Activated CD4-positive, alpha-beta memory T cell treated with anti-CD3 and anti-CD28 coated beads for 36 hours (primary cell): ENCODE measurements around the gene MFSD6L. TPM values are rescaled to one million over a fixed set of nuclear protein-coding genes. Genes with fewer than 3 reads are reported as not detected.
"Not testable (repeated sequence)": the region's sequence is repeated elsewhere in the genome, so short reads cannot be mapped to it uniquely, and the experiment has no call there.

Experiments
- CTCF ChIA-PET: fragments of 350-600 bp; sonication (Branson Sonifier 250); formaldehyde crosslinking; loops from one replicate; lab custom pipeline; 2021; ENCODE audit warnings: antibody characterized with exemption, inconsistent platforms; lab: Charles Lee
- POLR2A ChIA-PET: fragments of 350-600 bp; sonication (Branson Sonifier 250); formaldehyde crosslinking; loops from one replicate; lab custom pipeline; 2021; ENCODE audit warnings: antibody characterized with exemption; lab: Charles Lee
- DNase-seq: peaks from one replicate; pipeline ENCODE4 v3.0.0-alpha.2; 2020
- H3K27ac Mint-ChIP-seq: one replicate; pipeline ENCODE4 v1.8.0; 2021; ENCODE audit warnings: mixed read lengths
- H3K27me3 Mint-ChIP-seq: one replicate; pipeline ENCODE4 v1.8.0; 2021; ENCODE audit warnings: mixed read lengths
- H3K36me3 Mint-ChIP-seq: one replicate; pipeline ENCODE4 v1.8.0; 2021; ENCODE audit warnings: mixed read lengths
- H3K4me1 Mint-ChIP-seq: one replicate; pipeline ENCODE4 v1.8.0; 2021; ENCODE audit warnings: low read depth, mixed read lengths
- H3K4me3 Mint-ChIP-seq: one replicate; pipeline ENCODE4 v1.8.0; 2021; ENCODE audit warnings: mild to moderate bottlenecking, mixed read lengths
- H3K9me3 Mint-ChIP-seq: one replicate; pipeline ENCODE4 v1.8.0; 2021; ENCODE audit warnings: mixed read lengths
- intact Hi-C: fragments of 100-400 bp; cut with micrococcal nuclease; formaldehyde crosslinking; loops from one replicate; pipeline ENCODE4 v1.15.1; 2023
- total RNA-seq, 2 experiments: library from RNA; stranded (reverse); gene quantifications; one replicate each; pipeline ENCODE4 v1.2.3, GENCODE V29; 2021

Gene MFSD6L
- total RNA-seq, 2 experiments from 2014 or later, result not detected

DNA sequence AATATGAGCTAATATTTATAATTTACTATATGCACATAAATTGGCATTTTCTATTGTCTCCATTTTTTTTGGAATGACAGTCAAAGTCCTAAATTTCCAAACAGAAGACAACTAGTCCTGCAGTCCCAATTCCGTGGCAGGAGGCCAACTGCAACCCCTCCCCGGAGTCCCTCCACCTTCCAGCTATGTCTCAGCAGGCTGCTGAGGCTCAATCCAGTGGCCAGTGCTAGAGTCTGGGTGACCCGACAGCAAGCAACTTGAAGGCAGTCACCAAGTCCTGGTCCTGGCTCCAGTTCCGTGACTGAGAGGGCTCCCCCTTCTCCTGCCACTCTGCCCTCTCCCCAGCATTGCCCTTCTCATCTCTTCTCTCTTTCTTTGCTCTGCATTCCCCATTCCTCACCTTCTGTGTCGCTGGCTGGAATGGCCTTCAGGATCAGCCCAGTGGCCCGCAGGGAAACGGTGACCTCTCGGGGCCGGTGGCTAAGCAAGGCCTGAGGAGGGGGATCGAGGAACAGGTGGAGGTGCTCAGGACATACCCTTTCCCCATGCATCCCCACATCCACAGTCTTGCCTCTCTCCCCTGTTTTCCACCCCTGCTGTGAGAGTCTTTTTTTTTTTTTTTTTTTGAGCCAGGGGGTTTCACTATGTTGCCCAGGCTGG is 22.4 kb upstream of the MFSD6L start:
- Mint-ChIP-seq H3K27me3 (no peaks in the 10 kb centered on the region), H3K4me3 (no peak overlapping the region), H3K4me1 (no peaks in the 10 kb centered on the region), H3K36me3 (no peaks in the 10 kb centered on the region), H3K27ac (no peak overlapping the region), H3K9me3 (peaks cover 6% of the 10 kb centered on the region)
- intact Hi-C loops, result no loop called here
- POLR2A ChIA-PET, result interaction anchor here (0.5 kb wide), 1 partner anchor 415 kb away, joined by 3 read pairs; no protein-coding TSS in a partner anchor
- CTCF ChIA-PET, result interaction anchor here (1.0 kb wide), 1 partner anchor 75 kb away, joined by 3 read pairs; no protein-coding TSS in a partner anchor
- DNase-seq, result no peak

DNA sequence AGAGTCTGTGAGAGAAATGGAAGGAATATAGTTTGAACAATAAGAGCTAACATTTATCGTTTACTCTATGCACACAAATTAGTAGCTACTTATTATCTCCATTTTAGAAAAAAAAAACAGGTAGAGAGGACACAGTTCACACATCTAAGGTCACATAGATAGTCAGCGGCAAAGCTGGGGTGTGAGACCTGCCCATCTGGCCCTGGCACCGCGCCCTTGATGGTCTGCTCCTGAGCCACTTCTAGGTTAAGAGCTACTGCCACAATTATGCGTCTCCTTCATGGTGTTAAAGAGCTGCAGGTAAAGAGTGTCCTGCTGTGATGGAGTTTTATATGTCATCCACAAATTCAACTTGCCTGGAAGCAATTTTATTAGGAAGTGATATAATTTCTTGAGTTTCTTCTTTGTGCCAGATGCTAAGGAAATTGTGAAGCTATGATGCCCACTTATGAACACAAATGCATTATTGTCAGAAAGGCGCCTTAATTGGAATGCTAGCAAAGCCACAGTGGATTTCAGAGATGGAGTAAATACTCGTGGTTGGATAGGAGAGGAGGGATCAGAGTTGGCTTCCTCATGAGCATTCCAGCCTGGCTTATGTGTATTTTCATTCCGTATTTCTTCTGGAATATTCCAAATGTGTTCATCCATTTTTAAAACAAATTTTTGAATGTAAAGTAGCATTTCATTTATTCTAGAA is 21.3 kb upstream of the MFSD6L start:
- DNase-seq, result no peak
- no peaks in the 10 kb centered on the region for H3K36me3 Mint-ChIP-seq
- no peak overlapping the region for H3K4me3 Mint-ChIP-seq
- H3K4me1 Mint-ChIP-seq, result no peaks in the 10 kb centered on the region
- H3K27me3 Mint-ChIP-seq, result no peaks in the 10 kb centered on the region
- no peak overlapping the region for H3K27ac Mint-ChIP-seq
- intact Hi-C loops, result no loop called here
- H3K9me3 Mint-ChIP-seq, result peaks cover 6% of the 10 kb centered on the region
- CTCF ChIA-PET, result interaction anchor here (1.0 kb wide), 1 partner anchor 74 kb away, joined by 3 read pairs; no protein-coding TSS in a partner anchor
- POLR2A ChIA-PET, result no interaction called here

DNA sequence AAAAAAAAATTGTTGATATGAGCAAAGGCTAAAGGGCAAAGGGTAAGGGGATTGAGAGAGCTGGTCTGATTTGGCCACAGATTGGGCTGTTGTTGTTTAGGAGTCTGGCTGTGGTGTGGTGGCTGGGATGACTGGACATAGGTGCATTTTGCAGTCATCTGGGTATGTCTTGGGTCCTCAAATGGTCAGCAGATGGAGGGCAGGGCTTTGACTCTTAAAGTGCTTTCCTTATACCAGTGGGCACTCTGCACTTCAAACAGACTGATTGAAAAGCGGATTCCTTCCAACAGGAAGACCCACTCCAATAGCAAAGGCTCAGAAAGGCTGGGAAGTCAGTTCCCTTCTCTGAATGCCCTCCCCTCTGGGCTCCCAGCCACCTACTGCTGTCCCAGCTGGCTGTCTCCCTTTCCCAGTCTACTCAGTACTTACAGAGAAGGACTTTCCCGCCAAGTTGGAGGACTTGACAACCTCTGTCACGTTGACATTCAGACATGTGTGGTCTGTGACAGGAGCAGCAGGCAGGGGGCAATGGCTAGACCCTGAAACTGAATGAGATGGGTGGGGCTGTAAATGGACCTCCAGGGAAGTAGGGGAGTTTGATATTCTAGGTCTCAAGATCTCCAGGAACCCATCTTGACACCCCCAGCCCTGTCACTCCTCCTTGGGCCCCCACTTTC is 19.6 kb upstream of the MFSD6L start:
- intact Hi-C loops, result no loop called here
- H3K27ac Mint-ChIP-seq, result no peak overlapping the region
- no peaks in the 10 kb centered on the region for H3K36me3 Mint-ChIP-seq
- H3K9me3 Mint-ChIP-seq, result no peaks in the 10 kb centered on the region
- DNase-seq, result no peak
- peaks cover 2% of the 10 kb centered on the region for H3K27me3 Mint-ChIP-seq
- H3K4me1 Mint-ChIP-seq, result no peaks in the 10 kb centered on the region
- ChIA-PET CTCF (no interaction called here), POLR2A (no interaction called here)
- no peak overlapping the region for H3K4me3 Mint-ChIP-seq

DNA sequence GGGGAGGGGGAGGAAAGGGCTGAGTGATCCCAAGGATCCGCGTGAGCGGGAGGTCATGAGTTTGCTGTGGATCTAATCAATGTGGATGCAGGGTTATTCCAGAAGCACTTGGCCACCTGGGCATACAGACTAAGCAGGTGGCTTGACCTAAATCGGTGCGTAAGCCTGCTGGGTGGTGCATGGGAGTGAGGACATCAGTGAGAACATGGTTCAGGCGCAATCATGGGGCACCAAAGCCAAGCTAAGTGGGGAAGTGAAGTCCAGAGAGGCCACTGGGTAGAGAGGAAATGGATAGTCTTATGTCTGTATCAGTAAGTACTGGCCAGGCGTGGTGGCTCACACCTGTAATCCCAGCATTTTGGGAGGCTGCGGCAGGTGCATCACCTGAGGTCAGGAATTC is 18.9 kb upstream of the MFSD6L start:
- Mint-ChIP-seq H3K27ac (no peak overlapping the region), H3K4me1 (no peaks in the 10 kb centered on the region), H3K27me3 (peaks cover 2% of the 10 kb centered on the region), H3K36me3 (no peaks in the 10 kb centered on the region), H3K4me3 (no peak overlapping the region), H3K9me3 (no peaks in the 10 kb centered on the region)
- no peak for DNase-seq
- ChIA-PET POLR2A (no interaction called here), CTCF (no interaction called here)
- intact Hi-C loops, result no loop called here

DNA sequence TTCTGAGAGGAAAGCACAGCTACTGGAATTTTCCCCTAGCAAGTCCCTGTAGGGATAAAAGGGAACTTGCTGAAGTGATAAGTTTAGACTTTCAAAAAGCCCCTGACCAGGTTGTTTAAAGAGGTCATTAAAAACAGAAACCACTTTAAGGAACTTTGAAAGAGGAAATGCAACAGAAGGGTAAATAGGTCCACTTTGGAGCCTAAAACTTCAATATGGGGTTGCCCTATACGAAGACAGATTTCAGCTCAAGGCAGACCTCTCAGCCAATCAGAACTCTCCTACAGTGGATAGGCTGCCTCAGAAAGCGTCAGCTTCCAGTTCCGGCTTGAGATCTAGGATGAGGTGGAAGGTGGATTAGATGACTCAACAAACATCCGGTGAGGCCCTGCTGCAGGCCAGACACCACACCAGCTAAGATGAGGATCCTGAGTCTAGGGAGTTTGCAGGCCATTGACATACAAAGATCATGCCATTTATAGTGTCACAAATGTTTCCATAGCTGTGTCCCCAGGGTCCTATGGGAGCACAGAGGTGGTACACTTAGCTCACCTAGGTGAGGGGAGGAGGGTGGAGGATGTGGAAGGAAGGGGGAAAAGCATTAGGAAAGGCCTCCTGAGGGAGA is 7.9 kb upstream of the MFSD6L start:
- peaks cover 6% of the 10 kb centered on the region for H3K4me1 Mint-ChIP-seq
- no peak overlapping the region for H3K27ac Mint-ChIP-seq
- no peak overlapping the region for H3K4me3 Mint-ChIP-seq
- intact Hi-C loops, result no loop called here
- CTCF ChIA-PET, result interaction anchor here (1.3 to 1.8 kb wide), 2 partner anchors 21 to 88 kb away, joined by 3 to 7 read pairs; no protein-coding TSS in a partner anchor
- peak; percentile 33 for DNase-seq
- H3K27me3 Mint-ChIP-seq, result peaks cover 2% of the 10 kb centered on the region
- peaks cover 15% of the 10 kb centered on the region for H3K36me3 Mint-ChIP-seq
- POLR2A ChIA-PET, result no interaction called here
- H3K9me3 Mint-ChIP-seq, result peaks cover 26% of the 10 kb centered on the region

DNA sequence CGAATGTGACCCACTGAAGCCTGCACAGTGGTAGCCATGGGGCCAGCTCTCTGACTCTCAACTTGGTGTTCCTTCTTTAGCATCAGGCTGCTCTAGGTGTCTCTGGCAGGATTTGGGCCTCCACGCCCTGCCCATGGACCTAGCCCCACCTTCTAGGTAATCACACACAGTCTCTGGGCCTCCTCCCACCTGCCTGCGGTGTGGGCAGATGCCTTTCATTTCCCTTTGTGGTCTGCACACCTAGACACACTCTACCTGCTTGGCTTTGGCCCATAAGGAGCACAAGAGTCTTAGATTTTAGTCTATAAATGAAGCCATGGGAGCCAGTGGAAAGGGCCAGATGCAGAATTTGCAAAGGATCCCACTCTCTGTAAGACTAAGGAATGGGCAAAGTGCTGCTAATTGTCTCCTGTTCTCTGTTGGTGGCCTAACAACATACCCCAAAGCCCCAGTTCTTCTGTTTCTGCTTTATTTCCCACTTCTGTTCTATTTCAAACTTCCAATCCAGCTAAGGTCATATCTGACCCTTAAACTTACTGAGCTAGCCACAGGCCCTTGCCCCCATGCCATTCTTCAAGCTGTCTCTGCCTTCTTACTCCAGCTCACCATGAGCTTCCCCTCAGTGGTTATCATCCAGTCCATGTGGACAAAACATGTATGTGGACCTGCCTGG is 7.2 kb upstream of the MFSD6L start:
- no peak for DNase-seq
- Mint-ChIP-seq H3K27ac (no peak overlapping the region), H3K9me3 (peaks cover 19% of the 10 kb centered on the region), H3K4me3 (no peak overlapping the region), H3K27me3 (peaks cover under 1% of the 10 kb centered on the region), H3K36me3 (peaks cover 10% of the 10 kb centered on the region), H3K4me1 (peaks cover 6% of the 10 kb centered on the region)
- intact Hi-C loops, result no loop called here
- ChIA-PET CTCF (interaction anchor here (1.3 to 1.8 kb wide), 2 partner anchors 20 to 89 kb away, joined by 3 to 7 read pairs; no protein-coding TSS in a partner anchor), POLR2A (no interaction called here)

DNA sequence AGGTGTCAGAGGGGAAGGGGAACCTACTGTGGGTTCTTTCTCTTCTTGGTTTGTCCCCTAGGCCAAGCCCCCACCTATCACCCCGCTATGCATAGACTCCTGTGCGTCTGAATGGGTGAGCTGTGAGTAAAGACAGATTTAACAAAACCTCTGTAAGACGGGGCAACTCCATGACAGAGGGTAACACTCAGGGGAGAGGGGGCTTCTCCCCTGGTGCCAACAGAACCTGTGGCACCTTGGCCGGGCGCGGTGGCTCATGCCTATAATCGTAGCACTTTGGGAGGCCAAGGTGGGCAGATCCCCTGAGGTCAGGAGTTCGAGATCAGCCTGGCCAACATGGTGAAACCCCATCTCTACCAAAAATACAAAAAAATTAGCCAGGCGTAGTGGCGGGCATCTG is 6.2 kb upstream of the MFSD6L start:
- H3K27ac Mint-ChIP-seq, CTCF ChIA-PET, H3K27me3 Mint-ChIP-seq, DNase-seq, H3K4me1 Mint-ChIP-seq, intact Hi-C loops, H3K36me3 Mint-ChIP-seq, H3K4me3 Mint-ChIP-seq, POLR2A ChIA-PET: not testable (repeated sequence)
- peaks cover 13% of the 10 kb centered on the region for H3K9me3 Mint-ChIP-seq

DNA sequence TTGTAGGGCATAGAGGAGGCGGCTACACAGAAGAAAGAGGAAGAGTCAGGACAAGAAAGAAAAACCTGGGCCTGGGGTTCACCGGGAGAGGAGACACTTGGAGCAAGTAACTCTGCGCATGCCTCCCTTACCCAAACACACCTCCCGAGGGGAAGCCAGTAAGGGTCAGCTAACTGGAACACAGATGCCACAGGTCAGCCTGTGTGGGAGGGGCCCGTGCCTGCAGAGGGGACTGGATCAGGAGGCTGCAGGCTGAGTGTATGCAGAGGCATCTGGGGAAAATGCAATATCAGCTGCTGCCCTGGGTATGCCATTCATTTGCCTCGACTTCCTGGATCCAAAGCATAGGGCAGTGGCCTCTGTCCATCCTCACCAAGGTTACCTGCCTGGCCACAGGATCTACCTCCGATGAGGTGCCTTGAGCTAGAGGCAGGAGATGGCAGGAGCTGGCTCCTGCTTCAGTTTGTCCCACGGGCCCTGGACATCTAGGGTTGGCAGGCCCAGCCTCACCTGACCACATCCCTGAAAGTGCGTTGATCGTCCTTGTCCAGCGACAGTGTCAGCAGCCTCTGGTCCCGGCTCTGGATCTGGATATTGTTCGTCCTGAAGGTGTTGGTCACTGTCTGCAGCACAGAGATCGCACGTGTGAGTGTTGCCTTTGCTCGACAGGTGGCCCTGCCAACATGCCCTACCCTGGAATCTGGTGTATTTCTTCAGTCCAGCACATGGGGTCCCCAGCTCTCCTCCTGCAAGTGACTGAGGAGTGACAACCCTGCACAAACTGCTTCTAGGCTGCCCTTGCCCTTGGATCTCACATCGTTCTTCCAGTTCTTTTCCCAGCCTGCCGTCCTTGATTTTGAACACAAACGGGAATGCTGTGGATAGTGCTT is 4.6 kb upstream of the MFSD6L start:
- H3K36me3 Mint-ChIP-seq, result peaks cover 4% of the 10 kb centered on the region
- no peaks in the 10 kb centered on the region for H3K27me3 Mint-ChIP-seq
- DNase-seq, result no peak
- ChIA-PET POLR2A (no interaction called here), CTCF (interaction anchor here (1.0 kb wide), 2 partner anchors 11 to 21 kb away, joined by 3 read pairs; no protein-coding TSS in a partner anchor)
- H3K4me1 Mint-ChIP-seq, result peaks cover 6% of the 10 kb centered on the region
- intact Hi-C loops, result no loop called here
- no peak overlapping the region for H3K27ac Mint-ChIP-seq
- no peak overlapping the region for H3K4me3 Mint-ChIP-seq
- H3K9me3 Mint-ChIP-seq, result peaks cover 3% of the 10 kb centered on the region

DNA sequence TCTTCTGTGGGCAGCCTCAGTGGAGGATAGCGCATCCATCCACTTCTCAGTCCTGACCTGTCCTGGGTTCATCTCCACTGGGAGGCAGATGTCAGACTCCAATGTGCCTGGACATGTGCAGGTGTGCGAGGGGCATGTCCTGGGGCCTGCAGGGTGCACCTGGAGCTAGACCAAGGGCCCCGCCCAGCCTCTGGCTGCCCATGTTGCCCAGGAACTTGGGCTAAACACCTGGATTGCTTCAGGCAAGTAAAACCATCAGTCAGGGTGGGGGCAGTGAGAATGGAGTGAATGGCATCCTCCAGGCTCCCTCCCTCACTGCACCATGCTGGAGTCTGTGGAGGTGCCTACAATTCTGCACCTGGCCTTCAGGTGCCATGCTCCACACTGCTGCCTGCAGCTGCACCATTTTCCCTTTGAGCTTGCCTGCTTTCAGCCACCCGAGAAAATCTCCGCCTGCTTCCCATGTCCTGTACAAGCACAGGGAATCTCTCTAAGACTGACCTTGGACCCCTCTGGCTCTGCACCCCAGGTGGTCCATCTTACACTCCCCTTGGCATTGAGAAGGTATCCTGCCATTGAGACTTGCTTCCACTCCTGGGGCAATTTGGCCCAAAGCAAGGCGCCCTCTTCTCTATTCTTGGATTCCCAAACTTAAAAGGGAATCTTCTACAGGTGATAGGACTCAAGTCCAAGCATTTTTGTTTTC is 2.1 kb upstream of the MFSD6L start:
- Mint-ChIP-seq H3K4me3 (no peak overlapping the region), H3K4me1 (peaks cover under 1% of the 10 kb centered on the region), H3K27ac (no peak overlapping the region), H3K36me3 (no peaks in the 10 kb centered on the region), H3K27me3 (no peaks in the 10 kb centered on the region), H3K9me3 (no peaks in the 10 kb centered on the region)
- intact Hi-C loops, result no loop called here
- DNase-seq, result no peak
- POLR2A ChIA-PET, result no interaction called here
- CTCF ChIA-PET, result no interaction called here

DNA sequence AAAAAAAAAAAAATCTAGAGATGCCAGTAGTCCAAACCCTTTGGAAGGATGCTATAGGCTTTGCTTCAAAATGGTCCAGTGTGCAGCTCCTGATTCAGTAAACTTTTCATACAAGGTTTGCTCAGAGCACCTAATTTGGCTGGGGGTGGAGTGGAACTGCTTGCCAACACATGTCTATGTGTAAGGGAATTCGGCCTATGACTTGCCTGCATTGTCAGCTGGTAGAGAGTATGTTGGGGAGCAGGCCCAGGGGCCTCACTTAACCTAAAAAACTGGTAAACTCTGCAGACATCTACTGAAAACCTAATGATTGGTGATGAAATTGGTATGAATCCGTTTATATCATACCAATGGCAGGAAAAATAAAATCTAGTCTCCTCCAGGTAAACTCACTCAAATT is 1.5 kb upstream of the MFSD6L start:
- Mint-ChIP-seq H3K36me3 (no peaks in the 10 kb centered on the region), H3K27ac (no peak overlapping the region), H3K27me3 (no peaks in the 10 kb centered on the region), H3K9me3 (no peaks in the 10 kb centered on the region), H3K4me3 (no peak overlapping the region), H3K4me1 (no peaks in the 10 kb centered on the region)
- ChIA-PET CTCF (no interaction called here), POLR2A (no interaction called here)
- DNase-seq, result no peak
- intact Hi-C loops, result no loop called here
